HG02623 (cell line): ENCODE results near the gene SLC6A2.
"Not testable (repeated sequence)": the region's sequence is repeated elsewhere in the genome, so short reads cannot be mapped to it uniquely, and the experiment has no call there.

Source experiments
- ATAC-seq: cut with Tn5 transposase; IDR thresholded peaks from one replicate; pipeline ENCODE4 v1.9.1; 2021; ENCODE audit warnings: moderate library complexity; ENCODE audit not compliant: unreplicated experiment

SLC6A2 gene

DNA sequence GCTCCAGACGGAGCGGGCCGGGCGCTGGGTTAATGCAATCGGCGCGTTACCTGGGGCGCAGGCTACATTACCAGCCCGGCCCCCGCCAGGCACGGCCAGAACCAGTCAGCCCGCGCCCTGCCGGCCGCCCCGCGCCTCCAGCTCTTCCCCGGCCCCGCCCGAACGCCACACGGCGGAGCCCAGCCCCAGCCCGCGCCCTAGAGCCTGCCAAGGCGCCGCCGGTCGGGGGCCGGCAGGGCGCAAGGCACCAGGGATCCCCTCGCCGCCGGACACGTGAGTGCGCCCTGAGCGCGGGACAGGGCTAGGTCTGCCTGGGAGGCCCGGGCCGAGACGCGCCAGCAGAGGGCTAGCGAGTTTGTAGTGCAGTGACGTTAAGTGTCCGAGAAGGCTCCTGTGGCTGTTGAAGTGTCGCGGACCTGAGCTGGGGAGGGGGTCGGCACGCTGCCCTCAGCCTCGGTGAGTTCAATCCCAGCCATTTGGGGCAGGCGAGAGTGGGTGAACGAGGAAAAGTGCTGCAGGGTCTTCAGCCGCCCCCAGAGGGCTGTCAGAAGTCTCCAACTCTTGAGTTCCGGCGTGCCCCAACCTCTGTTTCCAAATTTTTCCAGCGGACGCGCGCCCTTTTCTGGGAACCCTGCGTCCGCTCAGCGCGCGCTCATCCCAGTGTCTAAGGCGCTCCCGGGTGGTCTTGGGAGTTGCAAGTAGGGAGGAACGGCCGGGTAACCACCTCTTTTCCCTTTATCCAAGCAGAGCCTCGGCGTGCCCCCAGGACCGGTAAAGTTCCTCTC is at the start of gene SLC6A2:
TSS of gene SLC6A2 (plus strand) at position 92 of the 785 bp plus-strand sequence. CDS start 707 bp downstream, outside the sequence.
- ATAC-seq = no peak

DNA sequence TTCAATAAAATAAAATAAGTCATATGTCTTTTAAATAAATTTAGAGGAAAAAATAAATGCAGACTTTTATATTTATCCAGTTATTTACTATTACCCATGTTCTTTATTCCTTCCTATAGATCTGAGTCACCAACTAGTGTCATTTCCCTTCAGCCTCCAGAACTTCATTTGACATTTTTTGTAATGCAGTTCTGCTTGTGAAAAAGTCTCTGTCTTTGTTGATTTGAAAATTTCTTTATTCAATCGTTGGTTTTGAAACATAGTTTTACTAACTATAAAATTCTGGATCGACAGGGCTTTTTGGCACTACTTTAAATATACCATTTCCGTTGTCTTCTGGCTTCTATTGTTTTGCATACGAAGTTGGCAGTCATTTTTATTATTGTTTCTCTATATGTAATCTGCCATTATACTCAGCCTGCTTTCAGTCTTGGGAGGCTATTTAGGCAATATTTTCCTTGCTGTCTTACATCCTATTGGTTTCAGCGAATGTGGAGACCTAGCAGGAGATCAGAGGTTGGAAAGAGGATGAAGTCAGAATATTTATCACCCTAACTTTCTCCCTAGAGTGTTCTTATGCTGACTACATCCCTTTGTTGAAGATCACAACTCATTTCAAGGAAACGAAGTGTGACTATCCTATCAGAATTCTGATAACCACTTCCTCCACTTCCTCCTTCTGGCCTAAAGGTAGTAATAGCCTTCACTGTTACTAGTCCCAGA is 42.0 kb upstream of the SLC6A2 start:
- ATAC-seq = no peak

DNA sequence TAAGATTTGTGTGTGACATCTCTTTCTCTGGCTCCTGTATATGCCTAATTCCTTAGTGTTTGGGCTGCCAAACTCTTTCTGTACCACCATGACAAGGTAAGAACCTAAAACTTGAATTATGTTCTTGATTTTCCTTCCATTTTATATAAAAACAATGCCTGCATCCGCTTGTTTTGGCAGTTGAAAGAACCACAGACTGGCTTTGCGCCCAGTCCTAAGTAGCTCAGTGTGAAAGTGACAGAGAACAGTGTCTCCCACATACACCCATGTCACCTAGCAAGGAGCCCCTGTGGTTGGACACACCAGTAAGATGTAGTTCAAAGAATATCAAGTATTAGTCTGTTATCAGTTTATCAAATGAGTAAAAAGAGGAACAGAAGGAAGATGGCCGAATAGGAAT is 40.7 kb upstream of the SLC6A2 start:
- no peak for ATAC-seq

DNA sequence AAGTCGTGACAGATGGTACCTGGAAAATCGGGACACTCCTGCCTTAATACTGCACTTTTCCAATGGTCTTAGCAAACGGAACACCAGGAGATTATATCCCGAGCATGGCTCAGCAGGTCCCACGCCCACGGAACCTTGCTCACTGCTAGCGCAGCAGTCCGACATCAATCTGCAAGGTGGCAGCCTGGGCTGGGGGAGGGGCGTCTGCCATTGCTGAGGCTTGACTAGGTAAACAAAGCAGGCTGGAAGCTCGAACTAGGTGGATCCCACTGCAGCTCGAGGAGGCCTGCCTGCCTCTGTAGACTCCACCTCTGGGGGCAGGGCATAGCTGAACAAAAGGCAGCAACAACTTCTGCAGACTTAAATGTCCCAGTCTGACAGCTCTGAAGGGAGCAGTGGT is 40.1 kb upstream of the SLC6A2 start:
- ATAC-seq = not testable (repeated sequence)

DNA sequence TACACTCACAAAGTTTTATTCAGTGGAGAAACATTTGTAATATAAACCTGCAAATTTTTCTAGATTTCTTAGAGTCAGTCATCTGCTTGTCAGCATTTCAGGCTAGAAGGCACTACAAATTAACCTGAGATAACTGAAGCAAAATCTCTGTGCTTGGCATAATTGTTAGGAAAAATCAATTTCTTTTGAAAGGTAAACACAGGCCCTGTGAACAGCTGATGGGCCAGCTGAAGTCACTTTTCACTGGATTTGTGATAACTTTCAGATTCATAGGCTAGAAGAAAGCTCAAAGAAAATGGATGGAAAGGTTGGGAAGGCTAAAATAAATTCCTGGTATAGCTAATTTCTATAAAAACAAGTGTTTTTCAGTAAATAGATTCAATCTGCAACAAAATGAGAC is 34.0 kb upstream of the SLC6A2 start:
- ATAC-seq = no peak

DNA sequence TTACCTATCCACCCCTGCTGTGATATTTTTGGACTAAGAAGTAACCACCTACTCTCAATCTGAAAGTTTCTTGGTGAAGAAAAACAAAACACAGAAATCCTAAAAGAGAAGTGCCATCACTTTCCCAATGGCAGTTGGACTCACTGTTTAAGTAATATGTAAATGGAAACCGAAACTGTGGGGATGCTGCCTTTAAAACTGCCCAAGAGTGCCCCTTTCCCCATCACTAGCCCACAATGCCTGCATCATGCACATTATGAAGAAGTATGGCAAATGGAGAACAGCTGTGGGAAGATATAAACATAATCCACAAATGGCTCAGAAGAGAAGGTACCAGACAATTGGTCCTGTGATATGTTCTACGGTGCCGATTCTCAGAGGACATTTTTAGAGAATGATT is 33.5 kb upstream of the SLC6A2 start:
- ATAC-seq = no peak

DNA sequence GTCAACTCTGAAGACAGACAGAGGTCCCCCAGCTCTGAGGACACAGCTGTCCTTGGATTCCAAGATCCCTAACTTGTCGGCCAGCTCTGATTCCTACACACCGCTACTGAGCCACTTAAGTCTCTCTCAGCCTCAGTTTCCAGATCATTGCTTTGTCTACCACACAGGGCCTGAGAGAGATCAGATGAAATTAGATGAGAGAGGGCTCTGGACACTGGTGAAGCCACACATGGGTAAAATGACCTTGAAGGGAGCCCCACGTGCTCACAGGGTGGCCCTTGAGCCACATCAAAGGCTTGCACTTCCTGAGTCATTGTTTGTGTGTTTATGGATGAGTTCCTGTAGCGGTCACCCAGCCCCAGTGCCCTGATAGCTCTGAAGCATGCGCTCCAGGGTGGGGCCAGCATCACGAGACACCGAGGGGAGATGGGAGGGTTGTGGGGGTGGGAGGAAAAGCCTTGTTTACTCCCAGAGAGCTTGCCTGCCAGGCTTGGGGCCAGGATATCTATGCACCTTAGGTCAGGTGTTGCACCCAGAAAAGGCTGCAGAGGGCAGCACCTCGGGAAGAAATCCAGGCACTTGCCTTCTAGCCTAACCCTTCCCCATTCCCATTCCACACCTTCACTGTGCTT is 32.7 kb upstream of the SLC6A2 start:
- no peak for ATAC-seq

DNA sequence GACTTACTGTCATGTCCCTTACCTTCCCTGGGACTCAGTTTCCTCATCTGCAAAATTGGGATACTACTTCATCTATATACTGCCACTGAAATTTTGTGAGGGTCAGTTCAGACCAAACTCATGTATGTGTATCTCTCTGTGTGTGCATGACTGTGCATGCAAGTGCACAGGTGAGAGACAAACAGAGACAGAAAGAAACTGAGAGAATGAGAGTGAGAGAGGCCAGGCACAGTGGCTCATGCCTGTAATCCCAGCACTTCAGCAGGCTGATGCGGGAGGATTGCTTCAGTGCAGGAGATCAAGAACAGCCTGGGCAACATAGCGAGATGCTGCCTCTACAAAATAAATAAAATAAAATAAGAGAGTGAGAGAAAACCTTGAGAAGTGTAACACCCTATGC is 32.1 kb upstream of the SLC6A2 start:
- no peak for ATAC-seq

DNA sequence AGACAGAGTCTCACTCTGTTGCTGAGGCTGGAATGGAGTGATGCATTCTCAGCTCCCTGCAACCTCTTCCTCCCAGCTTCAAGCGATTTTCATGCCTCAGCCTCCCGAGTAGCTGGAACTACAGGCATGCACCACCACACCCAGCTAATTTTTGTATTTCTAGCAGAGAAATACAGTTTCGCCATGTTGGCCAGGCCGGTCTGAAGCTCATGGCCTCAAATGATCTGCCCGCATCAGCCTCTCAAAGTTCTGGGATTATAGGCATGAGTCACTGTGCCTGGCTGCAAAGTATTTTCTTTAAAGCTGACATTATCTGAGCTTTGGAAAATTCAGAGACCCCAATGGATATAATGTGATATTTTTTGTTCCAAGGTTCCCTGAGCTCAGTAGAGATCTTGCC is 31.1 kb upstream of the SLC6A2 start:
- ATAC-seq = no peak

DNA sequence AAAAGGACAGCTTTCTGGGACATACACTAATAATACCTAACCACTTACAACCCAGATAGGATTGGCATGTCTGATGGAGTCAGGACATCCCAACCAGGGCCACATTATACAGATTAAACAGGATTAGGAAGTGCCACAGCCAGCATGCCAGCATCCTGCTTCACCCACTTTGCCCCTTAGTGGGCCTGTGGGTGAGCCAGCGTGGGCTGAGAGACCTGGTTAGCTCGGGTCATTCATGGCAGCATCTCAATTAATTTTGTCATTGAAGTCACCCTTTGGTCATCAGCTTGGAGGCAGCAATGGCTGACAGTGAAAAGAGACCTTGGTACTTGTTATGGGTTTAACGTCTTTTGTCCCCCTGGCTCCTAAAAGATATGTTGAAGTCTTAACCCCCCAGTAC is 29.9 kb upstream of the SLC6A2 start:
- ATAC-seq = no peak

DNA sequence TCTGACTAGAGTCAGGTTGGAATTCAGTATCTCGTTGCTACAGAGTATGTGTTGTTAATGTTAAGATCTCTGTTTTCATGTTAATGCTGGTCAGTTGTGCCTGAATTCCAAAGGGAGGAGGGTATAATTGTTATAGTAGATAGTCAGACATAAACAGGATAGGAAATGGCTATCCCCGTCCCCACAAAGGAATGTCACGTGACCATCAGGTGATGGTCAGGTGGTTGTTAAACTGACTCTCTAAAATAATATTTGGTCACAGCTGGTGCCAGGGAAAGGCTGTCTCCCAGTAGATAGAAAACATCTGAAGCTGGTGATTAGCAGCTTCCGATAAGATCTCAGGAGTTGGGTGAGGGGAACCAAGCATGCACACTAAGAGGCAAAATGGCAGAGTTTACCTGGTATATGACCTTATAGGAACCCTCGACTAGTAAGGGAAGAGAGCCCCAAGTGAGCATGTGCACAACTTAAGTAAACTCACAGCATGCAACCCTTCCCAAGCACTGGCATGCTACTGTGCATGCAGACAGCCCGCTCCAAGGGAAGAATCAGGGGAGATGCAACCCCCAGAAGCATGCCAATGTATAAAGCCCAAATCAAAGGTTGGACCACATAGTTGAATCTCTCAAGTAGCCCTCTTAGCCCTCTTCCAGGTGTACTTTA is 27.4 kb upstream of the SLC6A2 start:
- no peak for ATAC-seq

DNA sequence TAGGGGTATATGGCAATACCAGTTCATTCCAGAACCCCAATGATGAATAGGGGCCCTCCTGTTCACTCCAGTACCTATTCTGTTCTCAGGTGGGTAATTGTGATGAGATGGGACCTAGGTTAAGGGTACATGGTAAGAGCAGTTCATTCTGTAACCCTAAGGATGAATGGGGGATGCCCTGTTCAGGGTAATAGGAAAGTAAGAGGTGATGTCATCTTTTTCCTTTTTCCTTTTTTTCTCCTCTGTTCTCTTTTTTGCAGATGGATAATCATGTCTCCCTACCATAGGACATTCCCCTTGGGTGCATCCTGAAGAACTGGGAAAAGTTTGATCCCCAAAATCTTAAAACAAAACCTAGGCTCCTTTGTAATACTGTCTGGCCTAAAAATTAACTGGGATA is 25.0 kb upstream of the SLC6A2 start:
- no peak for ATAC-seq

DNA sequence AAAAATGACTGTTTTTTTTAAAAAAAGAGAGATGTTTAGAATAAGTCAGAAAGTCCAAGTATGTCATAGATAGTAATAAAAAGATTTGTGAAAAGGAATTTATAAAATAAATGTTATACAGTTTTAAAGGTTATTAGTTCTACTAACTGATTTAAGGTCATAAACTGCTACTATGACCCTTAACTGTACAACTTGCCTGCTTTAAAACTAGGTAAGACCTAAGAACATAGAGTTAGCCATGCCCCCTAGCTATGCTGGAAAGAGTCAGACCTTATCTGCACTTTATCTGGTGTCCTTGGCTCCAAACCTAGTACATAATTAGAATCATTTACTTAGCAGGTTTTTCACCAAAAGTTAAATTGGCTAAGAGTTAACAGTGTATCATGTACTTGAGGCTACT is 23.5 kb upstream of the SLC6A2 start:
- ATAC-seq = no peak

DNA sequence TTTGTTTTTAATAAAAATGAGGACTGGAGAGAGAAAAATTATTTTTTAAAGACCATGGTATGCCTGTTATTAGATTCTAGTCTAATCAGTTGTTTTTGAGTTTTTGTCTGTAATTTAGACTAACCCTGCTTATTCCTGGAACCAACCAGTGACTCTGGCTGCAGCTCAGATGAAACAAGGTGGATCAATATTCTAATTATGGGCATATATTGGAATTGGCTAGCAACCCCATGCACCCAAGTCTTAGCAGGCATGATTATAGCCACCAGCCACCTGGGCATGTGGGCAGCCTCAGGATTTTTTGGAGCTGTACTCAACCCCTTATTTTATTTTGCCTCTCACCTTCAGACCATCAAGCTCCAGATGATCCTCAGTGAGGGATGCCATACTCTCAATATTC is 21.6 kb upstream of the SLC6A2 start:
- ATAC-seq = no peak

DNA sequence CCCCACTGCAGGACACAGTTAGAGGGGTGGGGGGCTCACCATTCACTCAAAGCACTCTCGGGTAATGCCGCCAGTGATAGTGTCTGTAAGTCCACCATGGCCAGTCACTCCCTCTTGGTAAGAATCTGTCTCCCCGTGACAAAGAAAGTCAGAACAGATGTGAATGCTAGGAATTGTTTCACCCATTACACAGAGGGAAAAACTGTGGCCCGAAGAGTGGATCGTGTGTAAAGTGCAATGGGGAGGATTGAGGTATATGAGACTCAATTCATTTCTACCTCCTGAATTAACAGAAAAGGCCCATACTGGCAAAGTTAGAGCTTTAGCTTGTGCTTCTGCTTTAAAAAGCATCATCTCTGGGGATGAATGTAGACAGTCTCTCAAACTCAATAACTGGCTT is 17.5 kb upstream of the SLC6A2 start:
- ATAC-seq = no peak

DNA sequence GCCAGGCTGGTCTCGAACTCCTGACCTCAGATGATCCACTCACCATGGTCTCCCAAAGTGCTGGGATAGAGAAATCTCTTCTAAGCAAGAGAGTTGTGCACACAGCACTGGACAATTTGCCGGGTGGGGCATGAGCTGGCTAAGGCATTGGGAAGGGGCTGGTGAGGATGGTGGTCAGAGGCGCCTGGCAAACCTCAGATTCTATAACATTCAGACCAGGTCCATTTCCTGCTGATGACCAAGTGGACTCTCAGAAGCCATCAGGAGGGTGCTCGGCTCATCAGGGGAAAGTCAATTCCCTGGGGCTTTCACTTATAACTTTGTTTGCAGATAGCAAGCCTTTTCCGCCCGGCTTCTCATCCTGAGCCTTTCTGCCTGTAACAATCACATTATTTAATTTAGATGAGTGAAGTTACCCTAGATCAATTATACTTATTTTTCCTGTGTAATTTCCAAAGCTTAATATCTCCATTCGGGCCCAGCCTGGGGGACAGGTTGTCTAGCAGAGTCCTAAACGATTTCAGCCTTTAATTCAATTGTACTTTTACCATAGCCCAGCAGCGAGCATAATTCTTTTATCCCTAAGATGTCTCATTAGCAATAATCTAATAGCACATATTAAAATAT is 15.0 kb upstream of the SLC6A2 start:
- no peak for ATAC-seq

DNA sequence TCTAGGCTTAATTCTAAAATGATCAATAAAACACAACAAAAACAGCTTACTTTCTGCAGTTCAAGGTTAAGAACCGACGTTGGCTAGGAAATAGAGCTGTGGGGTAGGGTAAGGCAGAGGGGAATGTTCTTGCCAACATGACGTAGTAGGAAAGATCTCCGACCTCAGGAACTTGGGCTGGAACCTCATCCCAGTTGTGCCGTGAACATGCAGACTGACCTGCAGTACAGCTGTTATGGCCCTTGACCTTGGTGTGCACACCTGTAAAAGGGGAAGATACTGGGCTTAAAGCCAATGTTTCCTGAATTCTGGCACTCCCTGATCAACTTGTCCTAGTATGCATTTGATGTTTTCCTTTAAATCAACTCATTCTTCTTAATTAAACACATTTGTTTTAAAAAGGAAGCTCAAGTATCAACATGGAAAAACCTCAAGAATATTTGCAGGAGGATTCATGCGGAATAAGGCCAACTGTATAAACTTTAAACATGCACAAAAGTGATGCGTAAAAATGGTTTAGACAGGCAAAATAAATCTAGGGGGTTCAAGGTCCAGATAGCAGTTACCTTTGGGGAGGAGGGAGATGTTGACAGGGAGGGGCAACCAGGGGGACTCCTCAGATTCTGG is 14.2 kb upstream of the SLC6A2 start:
- ATAC-seq = no peak

DNA sequence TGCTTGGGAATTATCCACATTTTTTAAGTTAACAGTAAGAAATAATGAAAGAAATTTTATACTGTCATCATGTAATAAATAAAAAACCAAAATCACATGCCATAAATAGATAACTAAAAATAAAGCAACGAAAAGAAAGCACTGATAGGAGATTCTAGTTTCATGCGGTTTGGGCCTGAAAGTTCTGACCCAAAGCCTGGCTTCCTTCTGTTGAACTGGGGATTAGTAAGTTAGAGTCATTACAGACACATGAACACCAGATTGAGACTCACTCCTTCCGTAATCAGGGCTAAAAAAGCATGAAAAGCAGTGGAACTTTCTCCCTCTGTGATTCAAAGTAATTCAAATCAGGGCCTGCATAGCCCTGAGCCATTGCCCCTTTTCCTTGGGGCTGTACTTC is 13.2 kb upstream of the SLC6A2 start:
- no peak for ATAC-seq

DNA sequence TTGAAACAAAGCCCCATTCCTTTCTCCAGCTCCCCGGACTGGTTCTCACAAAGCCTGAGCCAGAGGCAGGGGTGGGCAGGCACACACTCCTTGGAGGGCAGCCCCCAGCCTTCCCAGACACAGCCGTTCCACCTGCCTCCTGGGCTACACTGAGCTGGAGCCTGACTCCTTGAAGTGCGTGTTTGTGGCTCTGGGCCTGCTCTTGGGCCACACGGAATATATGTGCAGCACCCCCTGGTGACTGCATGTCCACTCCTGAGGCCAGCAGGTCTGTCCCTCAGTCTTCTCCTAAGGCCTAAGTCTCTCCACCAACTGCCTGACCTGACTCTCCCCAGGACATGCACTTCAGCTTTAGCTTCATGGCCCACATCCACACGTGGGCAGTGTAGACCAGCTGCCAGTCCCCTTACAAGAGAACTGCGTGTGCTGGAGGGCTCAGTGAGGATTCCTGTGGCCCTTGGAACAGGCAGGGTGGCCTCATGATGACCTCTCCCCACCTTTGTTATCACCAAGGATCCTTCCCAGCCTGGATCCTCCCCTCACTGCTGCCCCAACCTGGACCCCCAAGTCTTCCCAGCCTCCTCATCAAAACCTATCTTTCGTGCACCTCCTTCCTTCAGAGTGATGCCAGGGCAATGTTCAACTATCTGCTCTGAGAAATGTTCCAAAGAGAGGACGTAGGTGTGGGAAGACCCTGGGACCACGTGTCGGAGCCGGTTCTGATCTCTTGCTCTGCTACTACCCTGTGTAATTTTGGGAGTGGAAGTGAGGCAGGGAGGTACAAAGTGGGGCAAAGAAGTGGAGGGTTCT is 12.4 kb upstream of the SLC6A2 start:
- ATAC-seq = no peak

DNA sequence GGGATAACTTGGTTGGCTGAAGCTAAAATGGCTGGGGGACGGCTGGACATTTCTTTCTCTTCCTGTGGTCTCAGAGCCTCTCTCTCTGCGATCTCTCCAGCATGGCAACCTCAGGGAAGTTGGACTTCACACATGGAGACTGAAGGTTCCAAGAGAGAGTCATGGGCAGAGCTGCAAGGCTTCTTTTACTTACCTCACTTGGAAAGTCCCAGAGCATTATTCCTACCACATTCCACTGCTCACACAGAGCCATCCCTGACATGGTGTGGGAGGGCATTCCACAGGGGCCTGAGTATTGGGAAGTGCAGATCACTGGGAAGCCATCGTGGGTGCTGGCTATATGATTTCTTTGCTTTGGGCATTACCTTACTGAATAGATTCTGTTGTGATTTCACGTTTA is 9.8 kb upstream of the SLC6A2 start:
- no peak for ATAC-seq
